ENCODE data around the gene CCDC158. TPM values are rescaled to one million over a fixed set of nuclear protein-coding genes. Genes with fewer than 3 reads are reported as not detected.

CCDC158 gene
- total RNA-seq, 4 donors from 2014 or later: 0.16 to 0.55 TPM; not detected in 2

GRCh38 chr4:76265631-76266218, 155.2 kb downstream of the CCDC158 start:
- Histone ChIP-seq H3K4me3 (no peak overlapping the region), H3K4me1 (no peaks in the 10 kb centered on the region), H3K27ac (no peak overlapping the region), H3K36me3 (no peaks in the 10 kb centered on the region), H3K27me3 (no peaks in the 10 kb centered on the region), H3K9me3 (no peaks in the 10 kb centered on the region)
- no peak for TF ChIP-seq POLR2A (IDR thresholded peaks at IDR 0.05)
- TF ChIP-seq, protein P1, sequence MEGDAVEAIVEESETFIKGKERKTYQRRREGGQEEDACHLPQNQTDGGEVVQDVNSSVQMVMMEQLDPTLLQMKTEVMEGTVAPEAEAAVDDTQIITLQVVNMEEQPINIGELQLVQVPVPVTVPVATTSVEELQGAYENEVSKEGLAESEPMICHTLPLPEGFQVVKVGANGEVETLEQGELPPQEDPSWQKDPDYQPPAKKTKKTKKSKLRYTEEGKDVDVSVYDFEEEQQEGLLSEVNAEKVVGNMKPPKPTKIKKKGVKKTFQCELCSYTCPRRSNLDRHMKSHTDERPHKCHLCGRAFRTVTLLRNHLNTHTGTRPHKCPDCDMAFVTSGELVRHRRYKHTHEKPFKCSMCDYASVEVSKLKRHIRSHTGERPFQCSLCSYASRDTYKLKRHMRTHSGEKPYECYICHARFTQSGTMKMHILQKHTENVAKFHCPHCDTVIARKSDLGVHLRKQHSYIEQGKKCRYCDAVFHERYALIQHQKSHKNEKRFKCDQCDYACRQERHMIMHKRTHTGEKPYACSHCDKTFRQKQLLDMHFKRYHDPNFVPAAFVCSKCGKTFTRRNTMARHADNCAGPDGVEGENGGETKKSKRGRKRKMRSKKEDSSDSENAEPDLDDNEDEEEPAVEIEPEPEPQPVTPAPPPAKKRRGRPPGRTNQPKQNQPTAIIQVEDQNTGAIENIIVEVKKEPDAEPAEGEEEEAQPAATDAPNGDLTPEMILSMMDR (IDR thresholded peaks at IDR 0.05): no peak
- no peak for TF ChIP-seq POLR2AphosphoS5 (IDR thresholded peaks at IDR 0.05)
- TF ChIP-seq EP300 (IDR thresholded peaks at IDR 0.05; ENCODE audit: low read depth): no peak
- in situ Hi-C loops (cut with MboI; ENCODE audit: low pct_ligation_motif_present in 1 of 4, low pct_unique_long_range_greater_than_20kb in 1 of 4, low sequenced_read_pairs in 3 of 4): no loop called here
- 85 to 92% methylated on average over 4 to 6 of the region's 6 CpGs for WGBS, 2 donors (ENCODE audit: low coverage in 1 of 2)
- no peak for DNase-seq
- intact Hi-C loops (cut with DNase I; ENCODE audit: low total_unique reads): no loop called here

Small RNAs within 50 kb of the gene (small RNA-seq; reads per million reads assigned to genes)
- gene RF00278 (0 reads per million in 4 donors), gene RNU6-1000P (0 reads per million in 4 donors)

Other genes starting within 250 kb of the CCDC158 start
- 100 to 1,000 TPM; 139 to 210 (median 194) TPM for gene SCARB2, start 207.3 kb downstream of the CCDC158 start, total RNA-seq
- gene FAM47E, start 169.4 kb downstream of the CCDC158 start, total RNA-seq: 1 to 10 TPM in 3 of 4 donors, under 1 TPM in 1; 0.20 to 7.8 (median 2.8) TPM
- 10 to 100 TPM in 3 of 4 donors, 1 to 10 TPM in 1; 5.4 to 48.7 (median 17.0) TPM for gene STBD1, start 114.4 kb downstream of the CCDC158 start, total RNA-seq
- 100 to 1,000 TPM; 182 to 456 (median 437) TPM for gene SHROOM3, start 14.1 kb upstream of the CCDC158 start, total RNA-seq